Peyer's patch (tissue), 4 donors: ENCODE measurements around the gene CKS1B.

ENCODE experiments used
- POLR2A ChIP-seq, 2 donors: fragments of 450-650 bp; IDR thresholded peaks; one replicate each; pipeline ENCODE4 v1.5.1; 2017; ENCODE audit warnings: antibody characterized with exemption in 2 of 2, mild to moderate bottlenecking in 2 of 2, moderate library complexity in 2 of 2
- TF ChIP-seq, protein P1 (sequence below), 6 experiments: fragments of 450-650 bp in 4 of 6; fragments of 200-600 bp in 2 of 6; sonication (generic) in 1 of 6; IDR thresholded peaks; one replicate each; pipeline ENCODE4 v1.5.1; 2017 to 2019; ENCODE audit warnings: antibody characterized with exemption in 6 of 6, mild to moderate bottlenecking in 3 of 6, moderate library complexity in 1 of 6

DNA sequence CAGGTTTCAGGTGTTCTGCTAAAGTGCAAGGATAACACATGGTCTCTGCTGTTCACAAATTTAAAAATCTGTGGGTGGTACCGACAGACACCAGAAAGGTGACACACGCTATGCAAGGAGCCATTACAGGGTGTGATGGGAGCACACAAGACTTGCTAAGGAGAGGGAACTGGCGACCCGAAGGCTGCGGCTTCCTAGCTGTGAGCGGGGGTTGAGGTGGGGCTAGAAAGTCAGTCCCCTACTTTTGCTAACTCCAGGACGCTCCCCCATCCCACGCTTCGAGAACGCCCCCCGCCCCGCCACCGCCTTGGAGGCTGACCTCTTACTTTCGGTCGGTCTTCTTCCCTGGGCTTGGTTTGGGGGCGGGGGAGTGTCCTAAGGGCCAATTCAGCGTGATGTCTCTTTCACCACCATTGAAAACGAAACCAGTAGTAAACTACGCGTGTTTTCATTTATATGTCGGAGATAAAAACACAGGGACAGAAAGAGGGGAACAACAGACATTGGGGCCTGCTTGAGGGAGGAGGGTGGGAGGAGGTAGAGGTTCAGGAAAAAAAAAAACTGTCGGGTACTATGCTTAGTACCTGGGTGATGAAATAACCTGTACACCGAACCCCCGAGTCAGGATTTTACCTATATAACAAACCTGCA, 1.1 kb downstream of the CKS1B start:
- TF ChIP-seq, protein P1, sequence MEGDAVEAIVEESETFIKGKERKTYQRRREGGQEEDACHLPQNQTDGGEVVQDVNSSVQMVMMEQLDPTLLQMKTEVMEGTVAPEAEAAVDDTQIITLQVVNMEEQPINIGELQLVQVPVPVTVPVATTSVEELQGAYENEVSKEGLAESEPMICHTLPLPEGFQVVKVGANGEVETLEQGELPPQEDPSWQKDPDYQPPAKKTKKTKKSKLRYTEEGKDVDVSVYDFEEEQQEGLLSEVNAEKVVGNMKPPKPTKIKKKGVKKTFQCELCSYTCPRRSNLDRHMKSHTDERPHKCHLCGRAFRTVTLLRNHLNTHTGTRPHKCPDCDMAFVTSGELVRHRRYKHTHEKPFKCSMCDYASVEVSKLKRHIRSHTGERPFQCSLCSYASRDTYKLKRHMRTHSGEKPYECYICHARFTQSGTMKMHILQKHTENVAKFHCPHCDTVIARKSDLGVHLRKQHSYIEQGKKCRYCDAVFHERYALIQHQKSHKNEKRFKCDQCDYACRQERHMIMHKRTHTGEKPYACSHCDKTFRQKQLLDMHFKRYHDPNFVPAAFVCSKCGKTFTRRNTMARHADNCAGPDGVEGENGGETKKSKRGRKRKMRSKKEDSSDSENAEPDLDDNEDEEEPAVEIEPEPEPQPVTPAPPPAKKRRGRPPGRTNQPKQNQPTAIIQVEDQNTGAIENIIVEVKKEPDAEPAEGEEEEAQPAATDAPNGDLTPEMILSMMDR (IDR thresholded peaks at IDR 0.05), result no peak
- peak in 1 of 2 donors; percentile 49 for TF ChIP-seq POLR2A (IDR thresholded peaks at IDR 0.05)
